ENCODE measurements around the gene PLXNC1. TPM values are rescaled to one million over a fixed set of nuclear protein-coding genes. Genes with fewer than 3 reads are reported as not detected.

The PLXNC1 gene
- 1.4 and 1.7 TPM in 2 replicates for total RNA-seq

DNA sequence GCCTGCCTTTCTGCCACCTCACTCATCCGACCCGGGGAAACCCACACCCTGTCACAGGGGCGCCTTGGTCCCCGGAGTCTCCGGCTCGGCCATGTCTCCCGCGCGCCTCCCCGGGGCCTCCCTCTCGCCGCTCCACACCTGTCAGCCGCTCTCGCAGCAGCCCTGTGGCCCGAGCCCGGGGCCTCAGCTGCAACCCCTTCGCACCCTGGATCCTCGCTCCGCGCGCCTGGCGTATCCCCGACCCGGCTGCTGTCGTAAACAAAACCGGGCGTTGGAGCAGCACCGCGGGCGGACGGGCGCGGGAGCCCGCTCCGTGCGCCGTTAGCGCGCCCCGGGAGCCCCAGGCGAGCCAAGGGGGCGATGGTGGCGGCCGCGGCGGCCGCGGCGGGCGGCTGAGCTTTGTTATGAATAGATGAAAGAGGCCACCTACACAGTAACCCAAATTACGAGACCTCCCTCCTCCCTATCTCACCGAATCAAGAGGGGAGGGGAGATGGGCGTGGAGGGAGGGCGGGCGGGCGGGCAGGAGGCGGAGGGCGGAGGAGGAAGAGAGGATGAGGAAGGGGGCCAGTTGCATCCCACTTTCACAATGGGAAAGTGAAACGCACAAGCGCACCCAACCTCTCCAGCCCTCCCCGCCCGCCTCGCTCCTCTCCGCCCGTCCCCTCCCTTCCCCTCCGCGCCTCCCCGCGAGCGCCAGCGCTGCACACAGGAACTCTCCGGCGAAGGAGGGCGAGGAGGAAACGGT lies at the start of gene PLXNC1:
Gene PLXNC1, plus strand, starts transcription at position 587 of the 748 bp plus-strand sequence. CDS start 395 bp downstream, outside the sequence.

Measured in epithelial cell of alveolus of lung (primary cell).